GM12872 (cell line): ENCODE measurements around the gene SH3D19.

Source experiments
- TF ChIP-seq, protein P1 (sequence below): IDR thresholded peaks from 3 replicates; pipeline ENCODE4 v1.5.1; 2011; ENCODE audit warnings: low read depth, mild to moderate bottlenecking, low read length, moderate library complexity; ENCODE audit not compliant: insufficient read depth

Gene SH3D19

GRCh38 chr4:151197247-151197646, 128.2 kb downstream of the SH3D19 start:
- TF ChIP-seq, protein P1, sequence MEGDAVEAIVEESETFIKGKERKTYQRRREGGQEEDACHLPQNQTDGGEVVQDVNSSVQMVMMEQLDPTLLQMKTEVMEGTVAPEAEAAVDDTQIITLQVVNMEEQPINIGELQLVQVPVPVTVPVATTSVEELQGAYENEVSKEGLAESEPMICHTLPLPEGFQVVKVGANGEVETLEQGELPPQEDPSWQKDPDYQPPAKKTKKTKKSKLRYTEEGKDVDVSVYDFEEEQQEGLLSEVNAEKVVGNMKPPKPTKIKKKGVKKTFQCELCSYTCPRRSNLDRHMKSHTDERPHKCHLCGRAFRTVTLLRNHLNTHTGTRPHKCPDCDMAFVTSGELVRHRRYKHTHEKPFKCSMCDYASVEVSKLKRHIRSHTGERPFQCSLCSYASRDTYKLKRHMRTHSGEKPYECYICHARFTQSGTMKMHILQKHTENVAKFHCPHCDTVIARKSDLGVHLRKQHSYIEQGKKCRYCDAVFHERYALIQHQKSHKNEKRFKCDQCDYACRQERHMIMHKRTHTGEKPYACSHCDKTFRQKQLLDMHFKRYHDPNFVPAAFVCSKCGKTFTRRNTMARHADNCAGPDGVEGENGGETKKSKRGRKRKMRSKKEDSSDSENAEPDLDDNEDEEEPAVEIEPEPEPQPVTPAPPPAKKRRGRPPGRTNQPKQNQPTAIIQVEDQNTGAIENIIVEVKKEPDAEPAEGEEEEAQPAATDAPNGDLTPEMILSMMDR, result no peak

GRCh38 chr4:151195801-151196200, 129.6 kb downstream of the SH3D19 start:
- TF ChIP-seq, protein P1, result no peak

DNA sequence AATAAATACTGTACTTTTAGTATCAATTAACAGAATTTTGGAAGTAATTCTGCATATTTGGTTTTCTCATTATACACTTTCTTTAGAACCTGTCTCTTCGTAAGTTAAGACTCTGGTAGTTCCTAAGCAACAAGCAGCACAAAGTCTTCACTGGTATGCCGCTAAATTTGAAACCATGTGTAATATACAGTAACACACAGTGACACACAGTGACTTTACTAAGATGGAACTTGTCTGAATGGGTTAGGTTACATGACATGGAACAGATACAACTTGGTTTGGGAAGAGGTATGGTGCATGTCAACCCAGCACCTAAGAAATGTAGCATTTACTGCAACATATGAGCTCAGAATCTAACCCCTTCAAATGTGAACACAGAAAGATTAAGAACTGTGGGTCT, 132.0 kb downstream of the SH3D19 start:
- TF ChIP-seq, protein P1, result no peak

DNA sequence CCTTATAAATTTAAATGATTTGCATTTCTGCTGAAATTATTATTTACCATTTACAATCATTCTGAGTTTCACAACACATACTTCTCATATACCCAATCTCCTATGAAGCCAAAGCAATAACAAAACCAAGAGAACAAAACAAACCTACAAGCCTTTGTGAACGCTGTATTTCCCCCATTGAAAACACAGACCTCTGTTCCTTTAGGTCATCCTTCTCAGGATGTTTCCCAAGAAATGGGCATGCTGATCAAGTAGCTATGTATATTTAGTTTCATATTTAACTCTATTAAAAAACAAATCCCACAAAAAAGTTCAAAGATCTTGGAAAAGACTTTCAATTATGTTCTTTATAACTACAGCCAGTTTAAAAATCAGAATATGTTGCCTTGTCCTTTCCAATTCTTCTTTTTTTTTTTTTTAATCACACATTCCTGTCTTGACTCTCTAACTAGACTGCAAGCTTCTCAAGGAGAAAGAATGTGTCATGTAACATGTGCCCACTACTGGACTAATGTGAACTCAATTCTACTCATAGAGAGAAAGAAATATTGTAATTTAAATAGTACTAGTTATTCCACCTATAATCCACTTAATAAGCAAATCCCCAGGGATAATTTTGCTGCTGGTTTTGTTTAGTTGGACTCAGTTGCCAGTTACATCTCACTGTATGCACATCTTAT, 132.7 kb downstream of the SH3D19 start:
- TF ChIP-seq, protein P1, result no peak

- TF ChIP-seq, protein P1, result no peak
Measured at GRCh38 chr4:151184523-151185458, 140.6 kb downstream of the SH3D19 start.

DNA sequence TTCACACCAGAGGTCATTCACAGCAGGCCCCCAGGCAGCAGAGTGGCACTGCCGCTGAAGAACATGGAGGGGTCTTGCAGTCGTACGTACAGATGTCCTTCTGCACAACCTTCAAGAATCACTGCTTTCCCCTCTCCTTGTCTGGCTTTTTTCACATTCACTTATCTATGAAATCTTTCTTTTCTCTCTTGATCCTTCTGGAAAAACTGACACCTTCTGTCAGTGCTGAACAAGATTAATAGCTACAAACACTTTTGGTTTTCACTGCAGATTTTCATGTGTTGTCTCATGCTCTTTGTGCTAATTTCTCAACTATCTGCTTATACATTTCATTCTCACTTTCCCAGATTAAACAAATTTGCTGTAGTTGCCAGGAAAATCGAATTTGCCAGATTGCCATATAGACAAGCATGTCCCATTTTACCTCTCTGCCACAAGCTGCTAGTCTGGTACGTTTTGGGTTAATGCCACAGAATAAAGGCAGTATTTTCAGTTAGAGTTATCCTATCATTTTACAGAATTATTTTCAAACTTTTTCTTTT, 142.9 kb downstream of the SH3D19 start:
- TF ChIP-seq, protein P1, result no peak

GRCh38 chr4:151176685-151177084, 148.7 kb downstream of the SH3D19 start:
- TF ChIP-seq, protein P1, result no peak
